Activated effector memory CD4-positive, alpha-beta T cell treated with anti-CD3 and anti-CD28 coated beads, Interleukin-2, amount 50 U/mL, for 16 hours (primary cell): Measurements from ENCODE around the gene FNDC1.
A peak's percentile ranks its signal among the peaks of the same experiment; 100 is the strongest.

Experiments used
- DNase-seq: peaks from one replicate; pipeline ENCODE4 v3.0.0-alpha.2; 2020

FNDC1 gene

GRCh38 chr6:159163901-159164370 is 5.3 kb upstream of the FNDC1 start:
- DNase-seq: no peak

GRCh38 chr6:159168536-159169192 is 536 bp upstream of the FNDC1 start:
- no peak for DNase-seq

GRCh38 chr6:159169557-159170332 is 545 bp downstream of the FNDC1 start:
- no peak for DNase-seq

- DNase-seq: no peak
Observed at GRCh38 chr6:159170333-159170672, 1.1 kb downstream of the FNDC1 start.

GRCh38 chr6:159170999-159171712 is 2.0 kb downstream of the FNDC1 start:
- no peak for DNase-seq

- DNase-seq: no peak
Observed at GRCh38 chr6:159172091-159172491, 2.9 kb downstream of the FNDC1 start.

GRCh38 chr6:159174263-159174969 is 5.2 kb downstream of the FNDC1 start:
- peak; percentile 87 for DNase-seq

GRCh38 chr6:159176913-159177312 is 7.7 kb downstream of the FNDC1 start:
- no peak for DNase-seq

GRCh38 chr6:159178847-159179246 is 9.6 kb downstream of the FNDC1 start:
- DNase-seq: no peak

- DNase-seq: no peak
Observed at GRCh38 chr6:159180001-159180400, 10.8 kb downstream of the FNDC1 start.

- no peak for DNase-seq
Observed at GRCh38 chr6:159181914-159182313, 12.7 kb downstream of the FNDC1 start.

GRCh38 chr6:159184559-159184958 is 15.4 kb downstream of the FNDC1 start:
- DNase-seq: no peak

GRCh38 chr6:159190460-159190859 is 21.3 kb downstream of the FNDC1 start:
- no peak for DNase-seq

GRCh38 chr6:159193923-159194322 is 24.7 kb downstream of the FNDC1 start:
- no peak for DNase-seq

- no peak for DNase-seq
Observed at GRCh38 chr6:159194421-159194820, 25.2 kb downstream of the FNDC1 start.

- no peak for DNase-seq
Observed at GRCh38 chr6:159196430-159196975, 27.3 kb downstream of the FNDC1 start.

GRCh38 chr6:159197251-159197650 is 28.1 kb downstream of the FNDC1 start:
- DNase-seq: no peak

GRCh38 chr6:159201336-159201735 is 32.1 kb downstream of the FNDC1 start:
- no peak for DNase-seq

GRCh38 chr6:159203304-159204005 is 34.3 kb downstream of the FNDC1 start:
- DNase-seq: no peak

GRCh38 chr6:159204605-159205004 is 35.4 kb downstream of the FNDC1 start:
- DNase-seq: no peak

GRCh38 chr6:159212028-159212427 is 42.8 kb downstream of the FNDC1 start:
- DNase-seq: no peak
